Measurements from ENCODE around the gene SRSF10. TPM values are rescaled to one million over a fixed set of nuclear protein-coding genes. Genes with fewer than 3 reads are reported as not detected.

SRSF10 gene
- total RNA-seq, 2 donors from 2014 or later, result 61.5 to 89.7 TPM

DNA sequence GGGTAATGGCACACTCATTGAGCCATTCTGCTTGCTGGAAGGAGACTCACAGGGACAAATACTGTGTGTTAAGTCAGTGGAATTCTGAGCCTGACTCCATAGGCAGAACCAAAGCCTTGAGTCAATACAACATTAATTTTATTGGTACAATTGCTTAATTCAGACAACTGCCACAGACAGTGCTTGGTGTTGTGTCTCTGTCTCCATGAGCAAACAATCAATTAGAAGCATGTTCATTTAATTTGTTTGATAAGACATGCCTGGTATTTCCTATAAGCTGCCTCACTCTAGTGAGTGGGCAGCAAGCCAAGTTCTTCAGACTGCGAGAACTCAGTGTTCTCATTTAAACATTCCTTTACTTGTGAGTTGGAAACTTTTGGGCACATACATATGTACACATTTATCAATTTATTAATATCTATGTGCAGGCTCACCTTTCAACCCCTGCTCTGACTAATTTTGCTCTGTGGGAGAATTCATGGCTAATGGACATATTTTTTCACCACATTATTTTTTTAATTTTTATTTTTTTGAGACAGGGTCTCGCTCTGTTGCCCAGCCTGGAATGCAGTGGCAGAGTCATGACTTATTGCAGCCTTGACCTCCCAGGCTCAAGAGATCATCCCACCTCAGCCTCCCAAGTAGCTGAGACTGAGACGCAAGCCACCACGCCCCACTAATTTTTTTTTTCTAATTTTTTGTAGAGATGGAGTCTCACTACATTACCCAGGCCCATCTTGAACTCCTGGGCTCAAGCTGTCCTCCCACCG lies 4.5 kb upstream of the SRSF10 start:
- H3K36me3 ChIP-seq (replicated peaks in 1 of 2; ENCODE audit: insufficient read depth in 1 of 2, low read depth in 2 of 2), result no peaks in the 10 kb centered on the region
- H3K27me3 ChIP-seq, result no peaks in the 10 kb centered on the region
- no peak for ATAC-seq
- H3K4me3 ChIP-seq, result no peak overlapping the region
- H3K4me1 ChIP-seq, result peaks cover 31% of the 10 kb centered on the region
- peak; percentile 38 to 65 (median 56) for DNase-seq
- TF ChIP-seq, protein P1, sequence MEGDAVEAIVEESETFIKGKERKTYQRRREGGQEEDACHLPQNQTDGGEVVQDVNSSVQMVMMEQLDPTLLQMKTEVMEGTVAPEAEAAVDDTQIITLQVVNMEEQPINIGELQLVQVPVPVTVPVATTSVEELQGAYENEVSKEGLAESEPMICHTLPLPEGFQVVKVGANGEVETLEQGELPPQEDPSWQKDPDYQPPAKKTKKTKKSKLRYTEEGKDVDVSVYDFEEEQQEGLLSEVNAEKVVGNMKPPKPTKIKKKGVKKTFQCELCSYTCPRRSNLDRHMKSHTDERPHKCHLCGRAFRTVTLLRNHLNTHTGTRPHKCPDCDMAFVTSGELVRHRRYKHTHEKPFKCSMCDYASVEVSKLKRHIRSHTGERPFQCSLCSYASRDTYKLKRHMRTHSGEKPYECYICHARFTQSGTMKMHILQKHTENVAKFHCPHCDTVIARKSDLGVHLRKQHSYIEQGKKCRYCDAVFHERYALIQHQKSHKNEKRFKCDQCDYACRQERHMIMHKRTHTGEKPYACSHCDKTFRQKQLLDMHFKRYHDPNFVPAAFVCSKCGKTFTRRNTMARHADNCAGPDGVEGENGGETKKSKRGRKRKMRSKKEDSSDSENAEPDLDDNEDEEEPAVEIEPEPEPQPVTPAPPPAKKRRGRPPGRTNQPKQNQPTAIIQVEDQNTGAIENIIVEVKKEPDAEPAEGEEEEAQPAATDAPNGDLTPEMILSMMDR (IDR thresholded peaks at IDR 0.05), result no peak
- TF ChIP-seq POLR2A (IDR thresholded peaks at IDR 0.05), result no peak
- intact Hi-C loops (cut with DNase I), result no loop called here
- 59 to 69% methylated on average over 5 of the region's 5 CpGs for WGBS, 2 donors
- H3K9me3 ChIP-seq, result no peaks in the 10 kb centered on the region
- peak overlapping the region in 3 of 4 donors; percentile 8 to 49 (median 45) for H3K27ac ChIP-seq

GRCh38 chr1:23980728-23981070 lies 572 bp upstream of the SRSF10 start:
- Histone ChIP-seq H3K9me3 (no peaks in the 10 kb centered on the region), H3K36me3 (replicated peaks in 1 of 2; ENCODE audit: insufficient read depth in 1 of 2, low read depth in 2 of 2) (no peaks in the 10 kb centered on the region), H3K4me3 (peak overlapping the region in 1 of 2 donors; percentile 92), H3K27me3 (no peaks in the 10 kb centered on the region), H3K27ac (peak overlapping the region; percentile 56 to 97 (median 96)), H3K4me1 (peaks cover 62% of the 10 kb centered on the region)
- 43 to 47% methylated on average over 6 of the region's 6 CpGs for WGBS, 2 donors
- intact Hi-C loops (cut with DNase I), result no loop called here
- DNase-seq, result peak in 2 of 4 donors; percentile 13 to 24
- no peak for TF ChIP-seq POLR2A (IDR thresholded peaks at IDR 0.05)
- TF ChIP-seq, protein P1 (IDR thresholded peaks at IDR 0.05), result no peak
- no peak for ATAC-seq

GRCh38 chr1:23979387-23979880 lies 693 bp downstream of the SRSF10 start:
- WGBS, 2 donors, result 0 to 1% methylated on average over 12 to 13 of the region's 13 CpGs

DNA sequence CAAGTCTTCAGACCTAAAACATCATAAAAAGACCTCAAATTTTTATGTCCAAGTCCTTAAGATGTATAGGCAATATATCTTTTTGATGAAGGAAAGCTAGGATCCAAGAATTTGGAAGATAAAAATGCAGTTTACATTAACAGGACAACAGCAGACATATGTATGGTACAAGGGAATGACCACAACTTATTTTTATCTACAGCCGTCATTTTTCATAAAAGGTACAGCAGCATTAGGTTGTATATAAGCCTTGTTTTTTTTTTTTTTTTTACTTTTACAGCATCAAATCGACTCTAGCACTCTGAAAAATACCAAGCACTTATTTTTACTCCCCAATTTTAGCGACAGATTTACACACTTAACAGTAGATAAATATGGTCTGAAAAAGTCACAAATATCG lies 1.3 kb downstream of the SRSF10 start:
- Histone ChIP-seq H3K4me1 (peaks cover 53% of the 10 kb centered on the region), H3K27ac (peak overlapping the region in 3 of 4 donors; percentile 42 to 97 (median 96)), H3K9me3 (no peaks in the 10 kb centered on the region), H3K36me3 (replicated peaks in 1 of 2; ENCODE audit: insufficient read depth in 1 of 2, low read depth in 2 of 2) (peaks cover 0 to 2% of the 10 kb centered on the region in 2 donors), H3K4me3 (peak overlapping the region in 1 of 2 donors; percentile 66), H3K27me3 (no peaks in the 10 kb centered on the region)
- intact Hi-C loops (cut with DNase I), result no loop called here
- DNase-seq (no peak), ATAC-seq (no peak)
- no peak for TF ChIP-seq POLR2A (IDR thresholded peaks at IDR 0.05)
- TF ChIP-seq, protein P1 (IDR thresholded peaks at IDR 0.05), result no peak
- WGBS, 2 donors, result 0 to 1% methylated on average over 4 of the region's 4 CpGs

More at GRCh38 chr1:23979387-23979880, 693 bp downstream of the SRSF10 start:
- H3K4me1 ChIP-seq, result peaks cover 54% of the 10 kb centered on the region
- peak overlapping the region; percentile 66 to 92 for H3K4me3 ChIP-seq
- no peaks in the 10 kb centered on the region for H3K36me3 ChIP-seq (replicated peaks in 1 of 2; ENCODE audit: insufficient read depth in 1 of 2, low read depth in 2 of 2)
- ATAC-seq, result no peak
- H3K27ac ChIP-seq, result peak overlapping the region; percentile 84 to 97 (median 96)
- H3K27me3 ChIP-seq, result no peaks in the 10 kb centered on the region
- TF ChIP-seq, protein P1 (IDR thresholded peaks at IDR 0.05), result no peak
- TF ChIP-seq POLR2A (IDR thresholded peaks at IDR 0.05), result no peak
- no peak for DNase-seq
- intact Hi-C loops (cut with DNase I), result no loop called here
- H3K9me3 ChIP-seq, result no peaks in the 10 kb centered on the region

All from body of pancreas (tissue), 4 donors.